ENCODE results near the gene FOXC1. TPM values are rescaled to one million over a fixed set of nuclear protein-coding genes. Genes with fewer than 3 reads are reported as not detected.

FOXC1 gene
- total RNA-seq, 1 donor from 2014 or later, result 2.8 TPM

GRCh38 chr6:1623769-1624057 is 14.0 kb downstream of the FOXC1 start:
- no peak for DNase-seq (ENCODE audit: low read depth in 2 of 2)

GRCh38 chr6:1624058-1624850 is 14.5 kb downstream of the FOXC1 start:
- DNase-seq (ENCODE audit: low read depth in 2 of 2), result peak in 1 of 2 donors; percentile 34

- peak; percentile 51 to 75 for DNase-seq (ENCODE audit: low read depth in 2 of 2)
Observed at GRCh38 chr6:1624851-1625781, 15.4 kb downstream of the FOXC1 start.

- no peak for DNase-seq (ENCODE audit: low read depth in 2 of 2)
Observed at GRCh38 chr6:1625794-1626435, 16.2 kb downstream of the FOXC1 start.

GRCh38 chr6:1626481-1626880 is 16.8 kb downstream of the FOXC1 start:
- no peak for DNase-seq (ENCODE audit: low read depth in 2 of 2)

- no peak for DNase-seq (ENCODE audit: low read depth in 2 of 2)
Observed at GRCh38 chr6:1627827-1628560, 18.3 kb downstream of the FOXC1 start.

GRCh38 chr6:1629316-1629715 is 19.6 kb downstream of the FOXC1 start:
- DNase-seq (ENCODE audit: low read depth in 2 of 2), result no peak

GRCh38 chr6:1630212-1630770 is 20.6 kb downstream of the FOXC1 start:
- DNase-seq (ENCODE audit: low read depth in 2 of 2), result no peak

GRCh38 chr6:1630771-1631217 is 21.1 kb downstream of the FOXC1 start:
- DNase-seq (ENCODE audit: low read depth in 2 of 2), result no peak

- no peak for DNase-seq (ENCODE audit: low read depth in 2 of 2)
Observed at GRCh38 chr6:1631251-1631650, 21.5 kb downstream of the FOXC1 start.

GRCh38 chr6:1633366-1634021 is 23.8 kb downstream of the FOXC1 start:
- no peak for DNase-seq (ENCODE audit: low read depth in 2 of 2)

GRCh38 chr6:1634081-1634480 is 24.4 kb downstream of the FOXC1 start:
- DNase-seq (ENCODE audit: low read depth in 2 of 2), result no peak

GRCh38 chr6:1635305-1636010 is 25.7 kb downstream of the FOXC1 start:
- peak; percentile 85 to 91 for DNase-seq (ENCODE audit: low read depth in 2 of 2)

- DNase-seq (ENCODE audit: low read depth in 2 of 2), result no peak
Observed at GRCh38 chr6:1636272-1636825, 26.6 kb downstream of the FOXC1 start.

- DNase-seq (ENCODE audit: low read depth in 2 of 2), result no peak
Observed at GRCh38 chr6:1636971-1637871, 27.5 kb downstream of the FOXC1 start.

GRCh38 chr6:1639430-1639829 is 29.7 kb downstream of the FOXC1 start:
- no peak for DNase-seq (ENCODE audit: low read depth in 2 of 2)

- DNase-seq (ENCODE audit: low read depth in 2 of 2), result no peak
Observed at GRCh38 chr6:1640476-1640875, 30.8 kb downstream of the FOXC1 start.

- DNase-seq (ENCODE audit: low read depth in 2 of 2), result peak in 1 of 2 donors; percentile 28
Observed at GRCh38 chr6:1641343-1641885, 31.7 kb downstream of the FOXC1 start.

All from dermis microvascular lymphatic vessel endothelial cell (primary cell).